HCT116 (cell line): Measurements from ENCODE around the gene ORMDL2.

Experiments used
- CEBPB ChIP-seq: IDR thresholded peaks from 2 replicates; pipeline ENCODE4 v1.6.1; 2012; ENCODE audit warnings: low read depth
- EGR1 ChIP-seq: IDR thresholded peaks from 2 replicates; pipeline ENCODE4 v1.6.1; 2012; ENCODE audit warnings: low read depth
- ELF1 ChIP-seq: IDR thresholded peaks from 2 replicates; pipeline ENCODE4 v1.6.1; 2012; ENCODE audit warnings: low read depth, borderline replicate concordance
- EZH2 ChIP-seq: fragments of 200-600 bp; sonication (generic); IDR thresholded peaks from 2 replicates; pipeline ENCODE4 v1.6.1; 2017; ENCODE audit warnings: antibody characterized with exemption, mixed run types
- EZH2phosphoT487 ChIP-seq: fragments of 200-600 bp; IDR thresholded peaks from 2 replicates; pipeline ENCODE4 v1.6.1; 2018; ENCODE audit warnings: antibody characterized with exemption, borderline replicate concordance
- FOSL1 ChIP-seq: IDR thresholded peaks from 2 replicates; pipeline ENCODE4 v1.6.1; 2012; ENCODE audit warnings: low read depth
- POLR2A ChIP-seq: IDR thresholded peaks from 2 replicates; pipeline ENCODE4 v1.7.0; 2011; ENCODE audit warnings: borderline replicate concordance; ENCODE audit not compliant: insufficient read depth, insufficient read length; ENCODE audit errors: extremely low read depth
- RAD21 ChIP-seq: IDR thresholded peaks from 2 replicates; pipeline ENCODE4 v1.6.1; 2012; ENCODE audit warnings: low read depth, mild to moderate bottlenecking
- TCF7L2 ChIP-seq: IDR thresholded peaks from 2 replicates; pipeline ENCODE4 v1.7.0; 2011; ENCODE audit warnings: borderline replicate concordance, inconsistent platforms; ENCODE audit not compliant: insufficient read depth, insufficient read length; ENCODE audit errors: extremely low read depth
- ZNF274 ChIP-seq: fragments of 200-500 bp; sonication (Bioruptor generic); IDR thresholded peaks from 2 replicates; pipeline ENCODE4 v1.6.1; 2014; ENCODE audit warnings: mild to moderate bottlenecking, low read depth, low read length, inconsistent platforms
- TF ChIP-seq, protein P1 (sequence below), 3 experiments: fragments of 200-600 bp in 1 of 3; sonication (generic) in 1 of 3; IDR thresholded peaks in 2 of 3; conservative IDR thresholded peaks in 1 of 3; 2 replicates each; pipeline ENCODE4 v1.5.1; 2012 to 2017; ENCODE audit warnings: low read depth in 2 of 3, low read length in 2 of 3, antibody characterized with exemption in 1 of 3, borderline replicate concordance in 1 of 3, control low read depth in 1 of 3, mild to moderate bottlenecking in 1 of 3, mixed read lengths in 1 of 3, mixed run types in 1 of 3, moderate library complexity in 1 of 3; ENCODE audit not compliant: insufficient read depth in 1 of 3
- TF ChIP-seq, protein P2 (sequence below): IDR thresholded peaks from 2 replicates; pipeline ENCODE4 v1.6.1; 2012

DNA sequence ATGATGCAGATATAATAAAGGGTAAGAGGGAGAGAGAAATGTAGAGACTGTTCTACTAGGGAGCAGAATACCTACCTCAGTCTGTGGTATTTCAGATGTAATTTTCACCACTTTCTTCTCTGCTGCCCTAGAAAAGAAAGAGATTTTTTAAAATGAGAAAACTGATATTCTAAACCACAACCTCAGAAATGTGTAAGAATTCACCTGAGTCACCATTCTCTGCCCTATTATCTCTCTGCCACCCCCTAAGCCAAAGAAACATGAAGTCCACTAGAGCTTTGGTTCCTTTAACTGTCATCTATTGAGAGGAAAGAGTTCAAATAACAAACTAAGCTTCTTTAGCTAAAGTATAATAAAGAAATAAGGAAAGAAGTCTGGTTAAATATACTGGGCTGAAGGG is 21.9 kb upstream of the ORMDL2 start:
- TF ChIP-seq FOSL1, result no peak
- TF ChIP-seq, protein P1, sequence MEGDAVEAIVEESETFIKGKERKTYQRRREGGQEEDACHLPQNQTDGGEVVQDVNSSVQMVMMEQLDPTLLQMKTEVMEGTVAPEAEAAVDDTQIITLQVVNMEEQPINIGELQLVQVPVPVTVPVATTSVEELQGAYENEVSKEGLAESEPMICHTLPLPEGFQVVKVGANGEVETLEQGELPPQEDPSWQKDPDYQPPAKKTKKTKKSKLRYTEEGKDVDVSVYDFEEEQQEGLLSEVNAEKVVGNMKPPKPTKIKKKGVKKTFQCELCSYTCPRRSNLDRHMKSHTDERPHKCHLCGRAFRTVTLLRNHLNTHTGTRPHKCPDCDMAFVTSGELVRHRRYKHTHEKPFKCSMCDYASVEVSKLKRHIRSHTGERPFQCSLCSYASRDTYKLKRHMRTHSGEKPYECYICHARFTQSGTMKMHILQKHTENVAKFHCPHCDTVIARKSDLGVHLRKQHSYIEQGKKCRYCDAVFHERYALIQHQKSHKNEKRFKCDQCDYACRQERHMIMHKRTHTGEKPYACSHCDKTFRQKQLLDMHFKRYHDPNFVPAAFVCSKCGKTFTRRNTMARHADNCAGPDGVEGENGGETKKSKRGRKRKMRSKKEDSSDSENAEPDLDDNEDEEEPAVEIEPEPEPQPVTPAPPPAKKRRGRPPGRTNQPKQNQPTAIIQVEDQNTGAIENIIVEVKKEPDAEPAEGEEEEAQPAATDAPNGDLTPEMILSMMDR (IDR thresholded peaks at IDR 0.05 in 2 of 3, conservative IDR thresholded peaks at IDR 0.05 in 1 of 3; ENCODE audit: borderline replicate concordance in 1 of 3, insufficient read depth in 1 of 3, low read depth in 2 of 3, low read length in 2 of 3), result no peak
- TF ChIP-seq CEBPB, result no peak
- no peak for TF ChIP-seq POLR2A
- TF ChIP-seq TCF7L2, result no peak
- TF ChIP-seq, protein P2, sequence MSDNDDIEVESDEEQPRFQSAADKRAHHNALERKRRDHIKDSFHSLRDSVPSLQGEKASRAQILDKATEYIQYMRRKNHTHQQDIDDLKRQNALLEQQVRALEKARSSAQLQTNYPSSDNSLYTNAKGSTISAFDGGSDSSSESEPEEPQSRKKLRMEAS, result no peak
- no peak for TF ChIP-seq ELF1
- TF ChIP-seq EZH2, result no peak
- TF ChIP-seq EGR1, result no peak
- TF ChIP-seq RAD21, result no peak
- no peak for TF ChIP-seq ZNF274
- no peak for TF ChIP-seq EZH2phosphoT487
